NOMO-1 (cell line): ENCODE measurements around the gene DLG1.
"Not testable (repeated sequence)": the region's sequence is repeated elsewhere in the genome, so short reads cannot be mapped to it uniquely, and the experiment has no call there.

Experiments
- DNase-seq, 2 experiments: peaks; one replicate each; lab custom pipeline; 2025; ENCODE audit not compliant: unreplicated experiment in 2 of 2; lab: John Stamatoyannopoulos, UW

The DLG1 gene

GRCh38 chr3:197216914-197217313 lies 81.5 kb downstream of the DLG1 start:
- DNase-seq, result no peak

- no peak for DNase-seq
Observed at GRCh38 chr3:197216169-197216860, 82.1 kb downstream of the DLG1 start.

DNA sequence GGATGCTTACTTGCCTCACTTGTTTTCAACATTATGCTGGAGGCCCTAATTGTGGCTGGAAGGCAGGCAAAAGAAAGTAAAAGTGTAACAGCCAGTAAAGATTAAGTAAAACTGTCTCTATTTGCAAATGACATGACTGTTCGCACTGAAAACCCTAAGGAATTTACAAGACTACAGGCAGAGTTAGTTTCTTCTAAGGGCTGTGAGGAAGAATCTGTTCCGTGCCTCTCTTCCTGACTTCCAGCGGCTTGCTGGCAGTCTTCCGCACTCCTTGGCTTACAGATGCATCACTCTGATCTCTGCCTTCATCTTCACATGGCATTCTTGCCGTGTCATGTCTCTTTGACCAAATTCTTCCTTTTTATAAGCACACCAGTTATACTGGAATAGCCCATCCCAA lies 86.1 kb downstream of the DLG1 start:
- DNase-seq, result no peak

GRCh38 chr3:197211698-197212097 lies 86.7 kb downstream of the DLG1 start:
- not testable (repeated sequence) for DNase-seq

DNA sequence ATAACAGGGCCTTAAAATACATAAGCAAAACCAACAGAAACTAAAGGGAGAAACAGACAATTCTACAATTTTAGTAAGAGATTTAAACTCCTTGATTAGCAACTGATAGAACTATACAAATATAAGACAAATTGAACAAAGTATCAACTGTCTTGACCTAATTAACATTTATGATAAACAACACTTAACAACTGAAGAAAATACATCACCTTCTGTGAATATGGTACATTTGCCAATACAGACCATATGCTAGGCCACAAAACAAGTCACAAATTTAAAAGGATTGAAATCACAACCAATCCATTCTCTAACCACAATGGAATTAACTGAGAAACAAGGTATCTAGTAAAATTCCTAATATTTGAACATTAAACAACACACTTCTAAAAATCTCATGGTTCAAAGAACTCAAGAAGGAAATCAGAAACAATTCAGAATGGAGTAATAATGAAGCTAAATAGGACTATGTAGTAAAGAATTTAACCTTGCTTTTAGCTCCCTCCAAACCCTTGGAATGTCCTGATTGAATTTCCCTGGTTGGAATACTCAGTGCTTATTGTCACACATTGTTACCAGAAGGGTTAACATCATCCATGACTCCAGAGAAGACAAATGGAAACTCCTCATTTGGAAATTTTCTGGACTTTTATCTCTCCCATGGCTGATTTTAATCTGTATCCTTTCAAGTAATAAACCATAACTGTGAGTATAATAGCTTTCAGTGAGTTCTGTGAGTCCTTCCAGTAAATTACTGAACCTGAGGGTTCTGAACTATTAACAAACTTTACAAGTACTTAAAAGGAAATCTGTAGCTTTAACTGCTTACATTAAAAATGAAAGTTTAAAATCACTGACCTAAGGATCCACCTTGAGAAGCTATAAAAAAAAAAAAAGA lies 88.8 kb downstream of the DLG1 start:
- DNase-seq, result no peak

- no peak for DNase-seq
Observed at GRCh38 chr3:197206913-197207312, 91.5 kb downstream of the DLG1 start.

DNA sequence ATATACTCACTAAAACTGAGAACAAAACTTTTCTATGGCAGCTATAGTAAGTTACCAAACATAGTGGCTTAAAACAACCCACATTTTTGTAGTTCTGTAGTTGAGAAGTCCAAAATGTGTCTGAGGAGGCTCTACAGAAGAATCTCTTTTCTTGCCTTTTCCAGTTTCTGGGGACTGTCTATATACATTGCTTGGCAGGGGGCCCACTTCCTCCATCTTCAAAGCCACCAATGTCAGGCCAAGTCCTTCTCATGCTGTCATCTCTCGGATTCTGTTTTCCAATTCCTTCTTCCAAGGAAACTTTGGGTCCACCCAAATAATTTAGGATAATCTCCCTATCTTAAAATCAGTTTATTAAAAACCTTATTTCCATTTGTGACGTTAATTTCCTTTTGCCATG lies 92.7 kb downstream of the DLG1 start:
- peak in 1 of 2 experiments; percentile 6 for DNase-seq

DNA sequence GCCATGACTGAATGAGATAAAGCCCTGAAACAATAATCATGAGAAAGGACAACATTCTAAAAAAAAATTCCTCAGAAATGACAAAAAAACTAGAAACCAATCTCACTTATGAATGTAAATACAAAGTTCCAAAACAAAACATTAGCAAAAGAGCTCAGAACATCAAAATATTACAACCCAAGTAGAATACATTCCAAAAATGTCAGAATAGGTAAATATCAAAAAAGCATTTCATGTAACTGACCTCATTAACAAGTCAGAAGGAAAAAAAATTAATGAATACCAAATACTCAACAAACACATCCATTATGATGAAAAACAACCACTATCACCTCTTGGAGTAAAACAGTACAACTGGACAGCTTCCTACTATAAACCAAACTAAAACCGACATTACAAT lies 93.1 kb downstream of the DLG1 start:
- DNase-seq, result no peak

DNA sequence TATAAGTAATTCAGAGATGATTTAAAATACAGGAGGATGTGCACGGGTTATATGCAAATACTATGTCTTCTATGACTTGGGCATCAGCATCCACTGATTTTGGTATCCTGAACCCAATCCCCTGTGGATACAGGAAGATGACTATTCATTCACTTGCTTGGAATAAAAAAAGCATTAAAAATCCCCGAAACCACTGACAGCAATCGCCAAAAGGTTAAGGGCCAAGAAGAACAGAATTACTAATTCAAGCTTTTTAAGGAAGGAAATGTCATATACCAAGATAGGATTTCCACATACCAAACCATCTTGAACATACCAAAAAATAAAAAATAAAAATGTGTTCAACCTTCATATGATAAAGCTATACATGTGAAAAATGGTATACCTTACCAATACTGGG lies 93.7 kb downstream of the DLG1 start:
- peak in 1 of 2 experiments; percentile 35 for DNase-seq

GRCh38 chr3:197203714-197204146 lies 94.7 kb downstream of the DLG1 start:
- DNase-seq, result peak; percentile 59 to 71

DNA sequence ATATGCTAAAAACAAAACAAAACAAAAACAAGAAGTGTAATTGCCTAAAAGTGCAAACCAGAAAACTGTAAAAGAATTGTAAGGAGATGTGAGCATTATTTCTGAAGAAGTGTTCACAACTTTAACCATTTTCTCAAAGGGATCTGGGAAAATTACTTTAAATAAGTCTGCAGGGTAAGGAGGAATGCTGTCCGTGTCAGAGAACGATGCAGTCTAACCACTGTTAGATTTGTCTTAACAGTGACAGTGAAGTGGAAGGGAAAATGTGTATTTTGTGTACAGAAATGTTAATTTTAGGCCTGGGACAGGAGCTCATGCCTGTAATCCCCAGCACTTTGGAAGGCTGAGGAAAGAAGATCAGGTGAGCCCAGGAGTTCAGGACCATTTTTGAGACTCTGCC lies 95.7 kb downstream of the DLG1 start:
- peak in 1 of 2 experiments; percentile 4 for DNase-seq

DNA sequence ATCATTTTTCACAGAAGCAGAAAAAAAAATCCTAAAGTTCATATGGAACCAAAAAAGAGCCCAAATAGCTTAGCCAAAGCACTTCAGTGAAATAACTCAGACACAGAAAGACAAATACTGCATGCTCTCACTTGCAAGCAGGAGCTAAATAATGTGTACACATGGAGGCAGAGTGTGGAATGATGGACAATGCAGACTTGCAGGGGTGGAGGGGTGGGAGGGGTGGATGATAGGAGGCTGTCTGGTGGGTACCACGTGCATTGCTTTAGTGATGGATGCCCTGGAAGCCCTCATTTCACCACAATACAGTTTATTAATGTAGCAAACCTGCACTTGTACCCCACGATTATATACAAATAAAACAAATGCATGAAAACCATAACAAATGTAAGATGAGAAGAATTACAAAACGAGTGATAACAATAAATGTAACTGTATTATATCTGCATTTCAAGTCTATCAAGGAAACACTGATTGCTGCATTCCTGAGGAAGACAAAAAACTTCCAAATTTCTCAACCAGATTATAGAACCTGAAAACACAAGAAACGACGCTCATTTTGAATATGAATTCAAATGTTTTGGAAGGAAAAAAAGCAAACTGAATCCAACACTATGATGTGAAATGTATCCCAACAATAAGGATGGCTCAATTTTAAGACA lies 96.5 kb downstream of the DLG1 start:
- DNase-seq, result no peak

- peak; percentile 27 to 75 for DNase-seq
Observed at GRCh38 chr3:197200856-197201255, 97.6 kb downstream of the DLG1 start.

DNA sequence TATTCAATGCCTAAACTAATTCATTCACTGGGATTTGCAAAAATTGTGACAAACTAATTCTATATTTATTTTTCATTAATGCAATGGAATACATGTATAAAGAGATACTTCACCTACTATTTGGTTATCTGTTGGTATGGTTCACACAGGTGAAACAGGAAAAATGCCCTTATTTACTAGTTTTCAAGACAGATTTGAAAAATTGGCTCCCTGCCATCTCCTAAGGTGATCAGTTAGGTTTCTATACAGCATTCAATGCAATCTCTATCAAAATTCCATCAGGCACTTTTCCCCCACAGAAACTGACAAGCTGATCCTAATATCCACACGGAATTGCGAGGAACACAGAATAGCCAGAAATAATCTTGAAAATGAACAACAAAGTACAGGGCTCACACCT lies 101.1 kb downstream of the DLG1 start:
- DNase-seq, result no peak

DNA sequence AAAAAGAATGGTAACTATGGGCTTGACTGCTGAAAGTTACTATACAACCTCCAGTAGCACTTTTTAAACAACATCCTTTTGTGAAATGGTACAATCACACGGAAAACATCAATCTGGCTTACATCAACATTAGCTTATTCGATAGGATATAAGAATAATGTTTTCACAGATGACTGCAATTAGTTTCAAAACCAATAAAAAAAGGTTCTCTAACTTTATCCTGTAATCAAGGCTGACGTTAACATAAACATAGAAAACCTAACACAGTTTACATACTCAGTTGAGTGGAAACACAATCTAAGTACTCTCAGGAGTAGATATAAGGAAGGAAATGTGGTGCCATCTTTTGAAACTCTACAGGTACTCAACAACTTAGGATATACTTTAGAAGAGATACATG lies 102.2 kb downstream of the DLG1 start:
- no peak for DNase-seq

GRCh38 chr3:197195326-197195725 lies 103.1 kb downstream of the DLG1 start:
- no peak for DNase-seq

DNA sequence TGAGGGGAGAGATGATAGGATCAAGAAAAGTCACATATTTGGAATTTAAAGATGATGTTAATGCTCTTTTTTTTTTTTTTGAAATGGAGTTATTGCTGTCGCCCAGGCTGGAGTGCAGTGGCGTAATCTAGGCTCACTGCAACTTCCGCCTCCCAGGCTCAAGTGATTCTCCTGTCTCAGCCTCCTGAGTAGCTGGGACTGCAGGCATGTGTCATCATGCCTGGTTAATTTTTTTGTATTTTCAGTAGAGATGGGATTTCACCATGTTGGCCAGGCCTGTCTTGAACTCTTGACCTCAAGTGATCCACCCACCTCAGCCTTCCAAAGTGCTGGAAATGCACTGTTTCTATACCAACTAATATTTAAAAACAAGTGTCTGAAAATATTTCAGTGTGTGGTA lies 104.7 kb downstream of the DLG1 start:
- not testable (repeated sequence) for DNase-seq

DNA sequence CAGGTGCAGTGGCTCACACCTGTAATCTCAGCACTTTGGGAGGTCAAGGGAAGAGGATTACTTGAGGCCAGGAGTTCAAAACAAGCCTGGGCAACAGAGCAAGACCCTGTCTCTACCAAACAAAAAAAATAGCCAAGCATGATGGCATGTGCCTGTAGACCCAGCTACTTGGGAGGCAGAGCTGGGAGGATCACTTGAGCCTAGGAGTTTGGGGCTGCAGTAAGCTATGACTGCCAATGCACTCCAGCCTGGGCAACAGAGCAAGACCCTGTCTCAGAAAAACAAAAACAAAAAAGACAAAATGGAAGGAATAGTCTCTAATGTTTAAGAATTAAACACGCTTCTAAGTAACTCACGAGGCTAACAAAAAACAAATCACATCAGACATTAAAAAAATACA lies 106.5 kb downstream of the DLG1 start:
- DNase-seq, result no peak

DNA sequence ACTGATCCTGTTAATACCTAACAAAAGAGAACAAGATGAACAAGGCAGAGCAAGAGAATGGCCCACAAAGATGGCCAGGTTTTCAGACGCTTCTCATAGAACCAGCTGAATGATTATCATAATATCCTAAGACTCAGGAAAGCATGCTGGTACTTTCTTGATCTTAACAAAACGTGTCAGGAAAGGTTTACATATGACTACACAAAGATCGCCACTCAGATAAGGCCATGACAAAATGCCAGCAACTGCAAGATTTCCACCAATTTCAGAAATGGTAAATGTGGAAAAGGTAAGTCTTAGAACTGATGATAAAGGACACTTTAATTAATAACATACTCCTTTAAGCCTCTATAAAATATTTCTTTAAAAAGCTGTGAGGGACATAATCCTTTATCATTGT lies 108.8 kb downstream of the DLG1 start:
- DNase-seq, result no peak

- DNase-seq, result no peak
Observed at GRCh38 chr3:197188963-197189362, 109.4 kb downstream of the DLG1 start.

- peak; percentile 52 to 86 for DNase-seq
Observed at GRCh38 chr3:197186887-197187588, 111.4 kb downstream of the DLG1 start.
